ENCODE results near the gene FSIP1.

GRCh38 chr15:39761006-39761405, 21.6 kb downstream of the FSIP1 start:
- TF ChIP-seq SIN3A (IDR thresholded peaks at IDR 0.05; ENCODE audit: borderline replicate concordance, insufficient read depth, low read length) (no peak), POLR2AphosphoS5 (IDR thresholded peaks at IDR 0.05; ENCODE audit: low read depth, low read length) (no peak), TAF1 (IDR thresholded peaks at IDR 0.05; ENCODE audit: borderline replicate concordance, insufficient read depth, low read length) (no peak)
